Endothelial cell (in vitro differentiated cells): ENCODE measurements around the gene ATP1A1. TPM values are rescaled to one million over a fixed set of nuclear protein-coding genes. Genes with fewer than 3 reads are reported as not detected.

Experiments used
- DNase-seq: peaks from one replicate; pipeline ENCODE4 v3.0.0; 2021; ENCODE audit warnings: low spot score
- H3K27ac Mint-ChIP-seq: one replicate; pipeline ENCODE4 v1.8.0; 2021; ENCODE audit warnings: mixed read lengths, inconsistent platforms; ENCODE audit not compliant: unreplicated experiment
- H3K27me3 Mint-ChIP-seq: one replicate; pipeline ENCODE4 v1.8.0; 2021; ENCODE audit warnings: mild to moderate bottlenecking, moderate library complexity, mixed read lengths, inconsistent platforms; ENCODE audit not compliant: unreplicated experiment
- H3K36me3 Mint-ChIP-seq: one replicate; pipeline ENCODE4 v1.8.0; 2021; ENCODE audit warnings: mild to moderate bottlenecking, low read depth, mixed read lengths, inconsistent platforms; ENCODE audit not compliant: unreplicated experiment
- H3K4me1 Mint-ChIP-seq: one replicate; pipeline ENCODE4 v1.8.0; 2021; ENCODE audit warnings: mild to moderate bottlenecking, mixed read lengths, inconsistent platforms; ENCODE audit not compliant: unreplicated experiment
- H3K4me3 Mint-ChIP-seq: one replicate; pipeline ENCODE4 v1.8.0; 2021; ENCODE audit warnings: mild to moderate bottlenecking, mixed read lengths, inconsistent platforms; ENCODE audit not compliant: unreplicated experiment
- H3K9me3 Mint-ChIP-seq: one replicate; pipeline ENCODE4 v1.8.0; 2021; ENCODE audit warnings: mixed read lengths, inconsistent platforms; ENCODE audit not compliant: unreplicated experiment
- total RNA-seq: library from RNA; stranded (reverse); fragmentation: NEBNext Ultra II Directional; extraction: Animal tissue kit (Norgen Biotek cat#: 25700); gene quantifications from one replicate; pipeline ENCODE4 v1.2.1, GENCODE V29; 2021; ENCODE audit not compliant: unreplicated experiment
- TF ChIP-seq, protein P1 (sequence below): fragments of 200-600 bp; sonication (generic); IDR thresholded peaks from one replicate; pipeline ENCODE4 v1.5.0; 2021; ENCODE audit warnings: antibody characterized with exemption; ENCODE audit not compliant: unreplicated experiment

Gene ATP1A1
- total RNA-seq, 1 donor from 2014 or later = 156 TPM

DNA sequence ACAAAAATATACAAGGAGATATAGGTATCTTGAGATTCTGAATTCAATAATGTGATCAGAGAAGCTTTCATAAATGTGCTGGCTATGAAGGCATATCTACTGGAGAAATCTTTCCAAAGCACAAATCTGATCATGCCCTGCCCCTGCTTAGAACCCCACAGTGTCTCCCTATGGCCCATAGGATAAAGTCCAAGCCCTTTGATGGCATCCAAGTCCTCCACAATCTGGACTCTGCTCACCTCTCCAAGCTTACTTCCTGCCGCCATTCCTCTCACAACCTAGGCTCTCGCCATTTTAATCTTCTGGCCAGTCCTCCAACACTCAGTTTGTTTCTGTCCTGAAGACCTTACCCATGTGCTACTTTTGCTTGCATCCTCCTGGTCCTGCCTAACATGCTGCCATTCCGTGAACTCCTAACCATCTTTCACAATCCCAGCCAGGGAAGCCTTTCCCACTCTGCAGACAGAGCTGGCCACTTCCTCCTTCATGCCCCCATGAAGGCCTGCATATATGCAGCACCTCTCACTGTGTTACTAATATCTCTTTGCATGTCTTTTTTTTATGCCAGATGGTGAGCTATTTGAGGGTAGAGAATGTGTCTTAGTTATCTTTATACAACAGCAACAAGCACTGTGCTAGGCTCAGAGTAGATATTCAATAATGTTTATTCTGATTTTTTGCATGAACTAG, 5.6 kb upstream of the ATP1A1 start:
- Mint-ChIP-seq H3K4me3 (no peak overlapping the region), H3K4me1 (peaks cover 2% of the 10 kb centered on the region), H3K9me3 (no peaks in the 10 kb centered on the region), H3K27me3 (peaks cover 2% of the 10 kb centered on the region), H3K36me3 (peaks cover 2% of the 10 kb centered on the region), H3K27ac (no peak overlapping the region)
- no peak for DNase-seq
- TF ChIP-seq, protein P1, sequence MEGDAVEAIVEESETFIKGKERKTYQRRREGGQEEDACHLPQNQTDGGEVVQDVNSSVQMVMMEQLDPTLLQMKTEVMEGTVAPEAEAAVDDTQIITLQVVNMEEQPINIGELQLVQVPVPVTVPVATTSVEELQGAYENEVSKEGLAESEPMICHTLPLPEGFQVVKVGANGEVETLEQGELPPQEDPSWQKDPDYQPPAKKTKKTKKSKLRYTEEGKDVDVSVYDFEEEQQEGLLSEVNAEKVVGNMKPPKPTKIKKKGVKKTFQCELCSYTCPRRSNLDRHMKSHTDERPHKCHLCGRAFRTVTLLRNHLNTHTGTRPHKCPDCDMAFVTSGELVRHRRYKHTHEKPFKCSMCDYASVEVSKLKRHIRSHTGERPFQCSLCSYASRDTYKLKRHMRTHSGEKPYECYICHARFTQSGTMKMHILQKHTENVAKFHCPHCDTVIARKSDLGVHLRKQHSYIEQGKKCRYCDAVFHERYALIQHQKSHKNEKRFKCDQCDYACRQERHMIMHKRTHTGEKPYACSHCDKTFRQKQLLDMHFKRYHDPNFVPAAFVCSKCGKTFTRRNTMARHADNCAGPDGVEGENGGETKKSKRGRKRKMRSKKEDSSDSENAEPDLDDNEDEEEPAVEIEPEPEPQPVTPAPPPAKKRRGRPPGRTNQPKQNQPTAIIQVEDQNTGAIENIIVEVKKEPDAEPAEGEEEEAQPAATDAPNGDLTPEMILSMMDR = no peak

DNA sequence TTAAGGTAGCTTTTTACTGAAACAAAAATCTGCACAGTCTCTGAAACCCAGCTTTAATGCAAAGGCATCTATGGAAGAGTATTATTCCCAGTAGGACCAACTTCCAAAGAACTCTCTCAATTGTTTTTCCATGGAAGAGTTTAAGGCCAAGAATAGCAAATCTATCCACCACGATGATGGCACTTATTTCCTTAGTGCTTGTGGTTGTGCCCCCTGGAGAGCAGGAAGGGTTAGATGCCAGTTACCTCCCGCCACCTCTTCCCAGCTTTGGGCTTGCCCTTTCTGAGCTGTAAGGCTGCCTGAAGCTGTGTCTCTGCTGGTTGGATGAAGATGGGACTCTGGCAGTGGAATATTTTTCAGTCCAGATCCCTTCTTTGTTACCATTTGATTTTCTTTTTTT, 4.8 kb upstream of the ATP1A1 start:
- H3K27ac Mint-ChIP-seq = no peak overlapping the region
- TF ChIP-seq, protein P1 = no peak
- peaks cover 3% of the 10 kb centered on the region for H3K36me3 Mint-ChIP-seq
- DNase-seq = no peak
- H3K4me1 Mint-ChIP-seq = peaks cover 2% of the 10 kb centered on the region
- H3K27me3 Mint-ChIP-seq = peaks cover 4% of the 10 kb centered on the region
- no peaks in the 10 kb centered on the region for H3K9me3 Mint-ChIP-seq
- H3K4me3 Mint-ChIP-seq = no peak overlapping the region

DNA sequence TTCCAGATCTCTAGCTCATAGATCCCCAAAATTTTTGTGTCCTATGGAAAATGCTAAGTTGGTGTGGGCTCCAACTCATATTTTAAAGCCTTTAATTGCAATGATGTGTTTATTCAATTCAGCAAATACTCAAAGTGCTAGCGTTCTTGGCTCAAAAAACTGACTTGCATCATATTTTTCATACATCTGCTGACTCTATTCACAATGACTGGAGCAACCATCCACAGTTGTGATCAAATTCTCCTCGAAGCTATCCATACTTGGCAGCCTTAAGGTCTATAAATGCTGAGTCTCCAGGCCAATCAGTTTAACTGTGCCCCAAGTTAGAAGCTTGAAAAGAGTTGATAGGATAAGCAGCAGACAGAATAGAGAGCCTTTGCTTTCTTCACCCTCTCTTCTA, 2.9 kb upstream of the ATP1A1 start:
- H3K36me3 Mint-ChIP-seq = peaks cover 7% of the 10 kb centered on the region
- no peak overlapping the region for H3K4me3 Mint-ChIP-seq
- TF ChIP-seq, protein P1 = no peak
- no peaks in the 10 kb centered on the region for H3K9me3 Mint-ChIP-seq
- DNase-seq = no peak
- no peak overlapping the region for H3K27ac Mint-ChIP-seq
- peaks cover 13% of the 10 kb centered on the region for H3K4me1 Mint-ChIP-seq
- H3K27me3 Mint-ChIP-seq = peaks cover 10% of the 10 kb centered on the region

DNA sequence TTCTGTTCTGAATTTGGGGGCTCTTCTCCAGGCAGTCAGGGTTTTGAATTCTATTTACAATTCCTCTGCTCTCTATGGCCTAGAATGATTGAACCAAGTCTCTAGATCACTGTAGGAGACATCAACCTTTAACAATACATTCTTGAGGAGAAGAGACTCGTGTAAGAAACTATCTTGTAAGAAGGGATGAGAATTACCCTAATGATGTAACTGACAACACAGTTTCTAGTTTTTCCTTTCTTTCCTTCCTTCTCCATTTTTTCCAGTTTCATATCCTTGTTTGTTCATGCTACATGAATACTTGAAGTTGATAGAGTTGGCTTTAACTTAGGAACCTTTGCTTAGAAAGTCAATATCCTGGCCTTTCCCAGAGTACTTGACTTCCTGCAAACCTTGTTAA, 1.3 kb upstream of the ATP1A1 start:
- no peaks in the 10 kb centered on the region for H3K9me3 Mint-ChIP-seq
- peaks cover 28% of the 10 kb centered on the region for H3K4me1 Mint-ChIP-seq

DNA sequence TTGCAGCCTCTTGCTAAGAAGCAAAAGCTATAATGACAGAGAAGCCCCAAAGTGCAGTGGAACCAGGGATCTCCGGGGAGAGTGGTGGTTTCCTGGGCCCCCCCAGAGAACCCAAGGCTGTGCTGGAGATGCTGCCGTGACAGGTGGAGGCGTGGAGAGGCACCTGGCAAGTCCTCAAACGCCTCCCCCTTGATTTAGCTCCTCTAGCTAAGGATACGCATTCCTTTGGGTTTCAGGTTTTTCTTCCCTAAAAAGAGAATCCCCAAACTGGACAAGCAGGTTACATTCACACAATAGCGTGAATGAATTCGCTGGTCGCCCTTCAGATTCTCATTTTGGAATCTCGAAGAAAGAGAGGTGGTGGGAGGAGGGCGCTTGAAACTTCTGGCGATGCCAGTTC, 853 bp upstream of the ATP1A1 start:
- H3K36me3 Mint-ChIP-seq = peaks cover 7% of the 10 kb centered on the region
- H3K27me3 Mint-ChIP-seq = peaks cover 10% of the 10 kb centered on the region
- TF ChIP-seq, protein P1 = no peak
- H3K4me1 Mint-ChIP-seq = peaks cover 30% of the 10 kb centered on the region
- peak overlapping the region; percentile 93 for H3K4me3 Mint-ChIP-seq
- H3K27ac Mint-ChIP-seq = peak overlapping the region; percentile 91
- H3K9me3 Mint-ChIP-seq = no peaks in the 10 kb centered on the region
- no peak for DNase-seq

More for the DNA sequence above, 1.3 kb upstream of the ATP1A1 start:
- H3K27me3 Mint-ChIP-seq = peaks cover 10% of the 10 kb centered on the region
- H3K27ac Mint-ChIP-seq = no peak overlapping the region
- peak overlapping the region; percentile 93 for H3K4me3 Mint-ChIP-seq
- no peak for DNase-seq
- H3K36me3 Mint-ChIP-seq = peaks cover 7% of the 10 kb centered on the region
- TF ChIP-seq, protein P1 = no peak
